Panc1 (cell line): Measurements from ENCODE around the gene CBR4. TPM values are rescaled to one million over a fixed set of nuclear protein-coding genes. Genes with fewer than 3 reads are reported as not detected.

Experiments
- ATAC-seq: fragments of 200-7000 bp; cut with Tn5 transposase; 2 replicates; pipeline ENCODE4 v1.9.1; 2020; ENCODE audit warnings: mild to moderate bottlenecking, moderate library complexity
- BruUV-seq: library from RNA; stranded (reverse); fragments of 400-500 nt; replicated peaks from 2 replicates; lab custom pipeline; 2021; lab: Mats Ljungman, UMichigan
- CTCF ChIA-PET: fragments of 300-600 bp; sonication (Branson Sonifier 250); formaldehyde crosslinking; loops from one replicate; lab custom pipeline; 2022; ENCODE audit warnings: antibody characterized with exemption; lab: Charles Lee
- POLR2A ChIA-PET: fragments of 300-600 bp; sonication (Branson Sonifier 250); formaldehyde crosslinking; loops from one replicate; lab custom pipeline; 2022; ENCODE audit warnings: antibody characterized with exemption; lab: Charles Lee
- DNase-seq: peaks from one replicate; pipeline ENCODE4 v3.0.0-alpha.2; 2010; ENCODE audit warnings: low read depth, low spot score
- H3K27ac ChIP-seq: 2 replicates; pipeline ENCODE4 v1.5.1; 2011; ENCODE audit warnings: mild to moderate bottlenecking, low read length, inconsistent platforms
- H3K27me3 ChIP-seq: fragments of 200-500 bp; sonication (Bioruptor generic); 2 replicates; pipeline ENCODE4 v1.6.0; 2014; ENCODE audit warnings: low read length, inconsistent platforms; ENCODE audit not compliant: control insufficient read depth, insufficient read depth
- H3K36me3 ChIP-seq: fragments of 200-500 bp; sonication (Bioruptor generic); 2 replicates; pipeline ENCODE4 v1.5.1; 2014; ENCODE audit warnings: inconsistent platforms, mild to moderate bottlenecking, low read length, moderate library complexity; ENCODE audit not compliant: control insufficient read depth, insufficient read depth
- H3K4me1 ChIP-seq: 2 replicates; pipeline ENCODE4 v1.5.1; 2011; ENCODE audit warnings: inconsistent platforms, mild to moderate bottlenecking, low read length, moderate library complexity; ENCODE audit not compliant: control insufficient read depth, insufficient read depth
- H3K4me3 ChIP-seq, 2 experiments: 2 replicates each; pipeline ENCODE4 v1.5.1; 2011 to 2012; ENCODE audit warnings: low read depth in 2 of 2, low read length in 2 of 2, mild to moderate bottlenecking in 2 of 2, inconsistent platforms in 1 of 2, moderate library complexity in 1 of 2
- H3K9me3 ChIP-seq: fragments of 200-500 bp; sonication (Bioruptor generic); 2 replicates; pipeline ENCODE4 v1.5.1; 2014; ENCODE audit warnings: low read depth, mild to moderate bottlenecking, inconsistent platforms, low read length, moderate library complexity; ENCODE audit not compliant: control insufficient read depth, insufficient read depth
- POLR2AphosphoS5 ChIP-seq: IDR thresholded peaks from 2 replicates; pipeline ENCODE4 v1.6.1; 2012; ENCODE audit warnings: mild to moderate bottlenecking, low read depth, low read length, moderate library complexity
- SIN3A ChIP-seq: IDR thresholded peaks from 2 replicates; pipeline ENCODE4 v1.6.1; 2012; ENCODE audit warnings: low read depth, mild to moderate bottlenecking, low read length, moderate library complexity, borderline replicate concordance; ENCODE audit not compliant: insufficient read depth
- TCF7L2 ChIP-seq: IDR thresholded peaks from 2 replicates; pipeline ENCODE4 v1.6.1; 2011; ENCODE audit warnings: mild to moderate bottlenecking, low read depth, low read length, inconsistent platforms
- in situ Hi-C: cut with HindIII; loops from 2 replicates; pipeline ENCODE4 v1.10.0; 2016; ENCODE audit warnings: low sequenced_read_pairs, low pct_unique_long_range_greater_than_20kb
- intact Hi-C: fragments of 100-400 bp; cut with micrococcal nuclease; formaldehyde crosslinking; loops from one replicate; pipeline ENCODE4 v1.10.0; 2022; ENCODE audit not compliant: unreplicated experiment
- total RNA-seq: library from RNA; stranded (reverse); gene quantifications from one replicate; pipeline ENCODE4 v1.2.1, GENCODE V29; 2021; ENCODE audit not compliant: unreplicated experiment
- TF ChIP-seq, protein P1 (sequence below), 2 experiments: IDR thresholded peaks; 2 replicates each; pipeline ENCODE4 v1.6.1; 2011 to 2012; ENCODE audit warnings: low read depth in 2 of 2, control low read depth in 1 of 2, low read length in 1 of 2, mild to moderate bottlenecking in 1 of 2, moderate library complexity in 1 of 2; ENCODE audit not compliant: insufficient read depth in 1 of 2
- TF ChIP-seq, protein P2 (sequence below): fragments of 450-650 bp; IDR thresholded peaks from 2 replicates; pipeline ENCODE4 v1.5.1; 2017; ENCODE audit warnings: mild to moderate bottlenecking

CBR4 gene
- total RNA-seq, 1 experiment from 2014 or later, result 13.5 TPM

DNA sequence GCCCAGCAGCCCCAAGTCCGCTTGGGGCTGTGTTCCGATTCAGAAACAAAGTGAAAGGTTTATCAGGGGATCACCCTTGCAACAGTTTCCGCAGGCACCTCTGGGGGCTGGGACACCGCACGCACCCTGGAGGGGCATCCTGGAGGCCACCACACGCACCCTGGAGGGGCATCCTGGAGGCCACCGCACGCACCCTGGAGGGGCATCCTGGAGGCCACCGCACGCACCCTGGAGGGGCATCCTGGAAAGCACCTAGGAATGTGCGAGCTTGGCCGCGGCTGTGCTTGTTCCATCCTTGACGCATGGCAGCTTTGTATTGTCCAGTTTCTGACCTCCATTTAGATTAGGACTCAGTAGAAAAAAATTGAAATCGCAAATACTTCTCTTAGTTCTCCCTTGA, 21.3 kb upstream of the CBR4 start:
- ChIA-PET CTCF (no interaction called here), POLR2A (no interaction called here)
- DNase-seq, result no peak
- no peak overlapping the region for H3K4me3 ChIP-seq
- no peaks in the 10 kb centered on the region for H3K27me3 ChIP-seq
- no peak overlapping the region for H3K27ac ChIP-seq
- in situ Hi-C loops (no loop called here), intact Hi-C loops (no loop called here)
- TF ChIP-seq POLR2AphosphoS5 (no peak), SIN3A (no peak), TCF7L2 (no peak)
- TF ChIP-seq, protein P1, sequence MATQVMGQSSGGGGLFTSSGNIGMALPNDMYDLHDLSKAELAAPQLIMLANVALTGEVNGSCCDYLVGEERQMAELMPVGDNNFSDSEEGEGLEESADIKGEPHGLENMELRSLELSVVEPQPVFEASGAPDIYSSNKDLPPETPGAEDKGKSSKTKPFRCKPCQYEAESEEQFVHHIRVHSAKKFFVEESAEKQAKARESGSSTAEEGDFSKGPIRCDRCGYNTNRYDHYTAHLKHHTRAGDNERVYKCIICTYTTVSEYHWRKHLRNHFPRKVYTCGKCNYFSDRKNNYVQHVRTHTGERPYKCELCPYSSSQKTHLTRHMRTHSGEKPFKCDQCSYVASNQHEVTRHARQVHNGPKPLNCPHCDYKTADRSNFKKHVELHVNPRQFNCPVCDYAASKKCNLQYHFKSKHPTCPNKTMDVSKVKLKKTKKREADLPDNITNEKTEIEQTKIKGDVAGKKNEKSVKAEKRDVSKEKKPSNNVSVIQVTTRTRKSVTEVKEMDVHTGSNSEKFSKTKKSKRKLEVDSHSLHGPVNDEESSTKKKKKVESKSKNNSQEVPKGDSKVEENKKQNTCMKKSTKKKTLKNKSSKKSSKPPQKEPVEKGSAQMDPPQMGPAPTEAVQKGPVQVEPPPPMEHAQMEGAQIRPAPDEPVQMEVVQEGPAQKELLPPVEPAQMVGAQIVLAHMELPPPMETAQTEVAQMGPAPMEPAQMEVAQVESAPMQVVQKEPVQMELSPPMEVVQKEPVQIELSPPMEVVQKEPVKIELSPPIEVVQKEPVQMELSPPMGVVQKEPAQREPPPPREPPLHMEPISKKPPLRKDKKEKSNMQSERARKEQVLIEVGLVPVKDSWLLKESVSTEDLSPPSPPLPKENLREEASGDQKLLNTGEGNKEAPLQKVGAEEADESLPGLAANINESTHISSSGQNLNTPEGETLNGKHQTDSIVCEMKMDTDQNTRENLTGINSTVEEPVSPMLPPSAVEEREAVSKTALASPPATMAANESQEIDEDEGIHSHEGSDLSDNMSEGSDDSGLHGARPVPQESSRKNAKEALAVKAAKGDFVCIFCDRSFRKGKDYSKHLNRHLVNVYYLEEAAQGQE (IDR thresholded peaks at IDR 0.05; ENCODE audit: insufficient read depth in 1 of 2, low read depth in 2 of 2, low read length in 1 of 2), result no peak
- TF ChIP-seq, protein P2, sequence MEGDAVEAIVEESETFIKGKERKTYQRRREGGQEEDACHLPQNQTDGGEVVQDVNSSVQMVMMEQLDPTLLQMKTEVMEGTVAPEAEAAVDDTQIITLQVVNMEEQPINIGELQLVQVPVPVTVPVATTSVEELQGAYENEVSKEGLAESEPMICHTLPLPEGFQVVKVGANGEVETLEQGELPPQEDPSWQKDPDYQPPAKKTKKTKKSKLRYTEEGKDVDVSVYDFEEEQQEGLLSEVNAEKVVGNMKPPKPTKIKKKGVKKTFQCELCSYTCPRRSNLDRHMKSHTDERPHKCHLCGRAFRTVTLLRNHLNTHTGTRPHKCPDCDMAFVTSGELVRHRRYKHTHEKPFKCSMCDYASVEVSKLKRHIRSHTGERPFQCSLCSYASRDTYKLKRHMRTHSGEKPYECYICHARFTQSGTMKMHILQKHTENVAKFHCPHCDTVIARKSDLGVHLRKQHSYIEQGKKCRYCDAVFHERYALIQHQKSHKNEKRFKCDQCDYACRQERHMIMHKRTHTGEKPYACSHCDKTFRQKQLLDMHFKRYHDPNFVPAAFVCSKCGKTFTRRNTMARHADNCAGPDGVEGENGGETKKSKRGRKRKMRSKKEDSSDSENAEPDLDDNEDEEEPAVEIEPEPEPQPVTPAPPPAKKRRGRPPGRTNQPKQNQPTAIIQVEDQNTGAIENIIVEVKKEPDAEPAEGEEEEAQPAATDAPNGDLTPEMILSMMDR, result no peak
- no peaks in the 10 kb centered on the region for H3K9me3 ChIP-seq
- no peaks in the 10 kb centered on the region for H3K36me3 ChIP-seq
- no TSS peak for BruUV-seq
- peaks cover 6% of the 10 kb centered on the region for H3K4me1 ChIP-seq
- ATAC-seq, result no peak

DNA sequence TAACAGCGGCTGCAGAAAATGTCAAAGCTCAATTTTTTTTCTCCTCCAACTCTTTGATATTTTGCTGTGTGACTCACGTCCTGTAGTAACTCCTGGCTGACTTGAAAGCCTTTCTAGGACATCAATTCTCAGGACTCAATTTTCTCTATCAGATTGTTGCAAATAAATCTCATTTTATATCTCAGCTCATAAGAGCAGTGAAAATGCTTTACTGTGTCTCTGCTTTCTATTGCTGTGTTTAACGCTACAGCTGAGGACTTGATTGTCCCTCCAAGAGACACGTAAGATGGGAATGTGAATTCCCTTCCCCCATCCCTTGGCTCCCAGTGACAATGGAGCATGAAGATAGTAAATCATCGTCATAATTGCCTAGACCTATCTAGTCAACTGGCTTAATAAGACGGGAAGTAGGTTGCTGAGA, 20.5 kb upstream of the CBR4 start:
- DNase-seq, result no peak
- in situ Hi-C loops (no loop called here), intact Hi-C loops (no loop called here)
- TF ChIP-seq TCF7L2, result no peak
- TF ChIP-seq, protein P2, result no peak
- TF ChIP-seq, protein P1 (IDR thresholded peaks at IDR 0.05; ENCODE audit: insufficient read depth in 1 of 2, low read depth in 2 of 2, low read length in 1 of 2), result no peak
- no peaks in the 10 kb centered on the region for H3K27me3 ChIP-seq
- BruUV-seq, result no TSS peak
- POLR2A ChIA-PET, result interaction anchor here (0.5 kb wide), 1 partner anchor 157 kb away, joined by 7 read pairs; no protein-coding TSS in a partner anchor
- peak overlapping the region; percentile 51; the same call in 1 of the 2 replicates for H3K27ac ChIP-seq
- no peaks in the 10 kb centered on the region for H3K9me3 ChIP-seq
- H3K4me3 ChIP-seq, result peak overlapping the region; percentile 8 to 23; a peak in 3 of 4 replicates
- peaks cover 6% of the 10 kb centered on the region for H3K4me1 ChIP-seq
- CTCF ChIA-PET, result interaction anchor here (0.7 kb wide), 1 partner anchor 21 kb away, joined by 5 read pairs; the partner anchor contains the start of gene CBR4
- ATAC-seq, result no peak
- H3K36me3 ChIP-seq, result no peaks in the 10 kb centered on the region
